Trophoblast cell (in vitro differentiated cells and primary cell): ENCODE measurements around the gene BCL2L11.

Experiments used
- DNase-seq, 2 donors: peaks; one replicate each; pipeline ENCODE4 v3.0.0-alpha.2; 2016
- H2AFZ ChIP-seq: 2 replicates; pipeline ENCODE4 v1.6.1; 2013; ENCODE audit warnings: low read length, moderate library complexity, mild to moderate bottlenecking; ENCODE audit not compliant: insufficient read depth, poor library complexity
- H2AK5ac ChIP-seq: 2 replicates; pipeline ENCODE4 v1.6.1; 2013; ENCODE audit warnings: mild to moderate bottlenecking, low read length
- H2BK120ac ChIP-seq: 2 replicates; pipeline ENCODE4 v1.6.1; 2013; ENCODE audit warnings: low read length, mild to moderate bottlenecking, moderate library complexity; ENCODE audit not compliant: insufficient read depth, poor library complexity
- H2BK12ac ChIP-seq: 2 replicates; pipeline ENCODE4 v1.6.1; 2013; ENCODE audit warnings: mild to moderate bottlenecking, low read length, moderate library complexity
- H2BK5ac ChIP-seq: 2 replicates; pipeline ENCODE4 v1.6.1; 2013; ENCODE audit warnings: low read length, low read depth, moderate library complexity, mild to moderate bottlenecking; ENCODE audit not compliant: poor library complexity
- H3K14ac ChIP-seq: 2 replicates; pipeline ENCODE4 v1.6.1; 2013; ENCODE audit warnings: mild to moderate bottlenecking, low read length
- H3K18ac ChIP-seq: 2 replicates; pipeline ENCODE4 v1.6.1; 2013; ENCODE audit warnings: mild to moderate bottlenecking, low read length
- H3K23ac ChIP-seq: 2 replicates; pipeline ENCODE4 v1.6.1; 2013; ENCODE audit warnings: low read length
- H3K27ac ChIP-seq: 2 replicates; pipeline ENCODE4 v1.5.1; 2013; ENCODE audit warnings: low read depth, mild to moderate bottlenecking, inconsistent platforms, low read length, moderate library complexity
- H3K27me3 ChIP-seq: 2 replicates; pipeline ENCODE4 v1.6.1; 2013; ENCODE audit warnings: inconsistent platforms, mild to moderate bottlenecking, low read length, moderate library complexity; ENCODE audit not compliant: insufficient read depth
- H3K36me3 ChIP-seq, 2 experiments: 1 replicate in 1 of 2; 2 replicates in 1 of 2; pipeline ENCODE4 v1.6.1; 2013; ENCODE audit warnings: low read length in 2 of 2, mild to moderate bottlenecking in 2 of 2, moderate library complexity in 1 of 2; ENCODE audit not compliant: insufficient read depth in 2 of 2, control insufficient read depth in 1 of 2
- H3K4ac ChIP-seq: 2 replicates; pipeline ENCODE4 v1.6.1; 2013; ENCODE audit warnings: low read depth, mild to moderate bottlenecking, low read length, moderate library complexity
- H3K4me1 ChIP-seq, 2 experiments: 1 replicate in 1 of 2; 2 replicates in 1 of 2; pipeline ENCODE4 v1.6.1; 2013; ENCODE audit warnings: low read length in 2 of 2, mild to moderate bottlenecking in 2 of 2, moderate library complexity in 1 of 2; ENCODE audit not compliant: insufficient read depth in 2 of 2, control insufficient read depth in 1 of 2
- H3K4me2 ChIP-seq: 2 replicates; pipeline ENCODE4 v1.6.1; 2013; ENCODE audit warnings: inconsistent platforms, mild to moderate bottlenecking, low read length, moderate library complexity
- H3K4me3 ChIP-seq: 2 replicates; pipeline ENCODE4 v1.5.1; 2013; ENCODE audit warnings: mild to moderate bottlenecking, low read depth, low read length, inconsistent platforms
- H3K79me1 ChIP-seq: one replicate; pipeline ENCODE4 v1.6.1; 2013; ENCODE audit warnings: low read length
- H3K79me2 ChIP-seq: 2 replicates; pipeline ENCODE4 v1.6.1; 2013; ENCODE audit warnings: low read length, mild to moderate bottlenecking; ENCODE audit not compliant: control insufficient read depth, insufficient read depth, poor library complexity
- H3K9ac ChIP-seq: 2 replicates; pipeline ENCODE4 v1.6.1; 2013; ENCODE audit warnings: mild to moderate bottlenecking, low read length
- H3K9me3 ChIP-seq: 2 replicates; pipeline ENCODE4 v1.6.1; 2013; ENCODE audit warnings: low read depth, mild to moderate bottlenecking, control low read depth, inconsistent platforms, low read length; ENCODE audit not compliant: insufficient read depth
- H4K12ac ChIP-seq: 2 replicates; pipeline ENCODE4 v1.6.1; 2013; ENCODE audit warnings: low read depth, mild to moderate bottlenecking, low read length, moderate library complexity
- H4K8ac ChIP-seq: 2 replicates; pipeline ENCODE4 v1.6.1; 2013; ENCODE audit warnings: low read depth, mild to moderate bottlenecking, low read length, moderate library complexity
- H4K91ac ChIP-seq: one replicate; pipeline ENCODE4 v1.6.1; 2013; ENCODE audit warnings: low read depth, mild to moderate bottlenecking, low read length, moderate library complexity
- WGBS: extraction: QIAGEN DNeasy Blood & Tissue Kit; methylation state at CpG from one replicate; pipeline ENCODE4 v1.1.7; 2013; ENCODE audit warnings: missing lambda C conversion rate; ENCODE audit not compliant: insufficient read length, insufficient coverage; ENCODE audit errors: extremely low coverage; 5-methylcytosine and 5-hydroxymethylcytosine counted together

Gene BCL2L11

DNA sequence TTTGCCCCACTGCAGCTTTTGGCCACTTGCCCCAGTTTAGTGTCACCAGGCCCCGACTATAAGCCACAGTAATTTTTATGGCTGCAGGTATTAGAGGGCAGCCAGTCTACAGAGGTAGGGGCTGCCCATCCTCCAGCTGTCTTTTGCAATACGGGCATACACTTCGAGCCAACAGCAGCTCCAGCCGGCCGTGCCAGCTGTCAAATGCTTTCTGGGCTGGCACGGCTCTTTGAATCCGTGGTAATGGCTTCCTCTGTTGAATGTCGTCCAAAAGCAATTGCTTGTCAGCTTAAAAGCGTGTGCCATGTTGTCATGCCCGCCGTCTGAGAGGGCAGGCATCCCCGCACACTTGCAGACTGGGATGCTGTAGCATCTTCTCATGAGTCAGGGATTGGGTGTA is 41.3 kb downstream of the BCL2L11 start:
- H3K4me3 ChIP-seq, result no peak overlapping the region
- H3K18ac ChIP-seq, result peak overlapping the region; percentile 68
- no peak for DNase-seq
- peak overlapping the region; percentile 66 for H3K4ac ChIP-seq
- no peak overlapping the region for H2BK5ac ChIP-seq
- no CpG with 5 or more reads among the region's 12 CpGs for WGBS
- no peak overlapping the region for H3K23ac ChIP-seq
- no peak overlapping the region for H4K12ac ChIP-seq
- peaks cover 14 to 21% of the 10 kb centered on the region in 2 experiments for H3K4me1 ChIP-seq
- H2AFZ ChIP-seq, result no peak overlapping the region
- no peak overlapping the region for H3K14ac ChIP-seq
- H4K8ac ChIP-seq, result no peak overlapping the region
- no peak overlapping the region for H2BK120ac ChIP-seq
- no peak overlapping the region for H3K4me2 ChIP-seq
- no peaks in the 10 kb centered on the region for H3K9me3 ChIP-seq
- no peak overlapping the region for H4K91ac ChIP-seq
- no peak overlapping the region for H2BK12ac ChIP-seq
- H3K27ac ChIP-seq, result no peak overlapping the region
- H3K79me2 ChIP-seq, result peaks cover 5% of the 10 kb centered on the region
- H3K27me3 ChIP-seq, result no peaks in the 10 kb centered on the region
- peaks cover 53 to 68% of the 10 kb centered on the region in 2 experiments for H3K36me3 ChIP-seq
- H2AK5ac ChIP-seq, result no peak overlapping the region
- peaks cover 11% of the 10 kb centered on the region for H3K79me1 ChIP-seq
- H3K9ac ChIP-seq, result no peak overlapping the region

GRCh38 chr2:111162718-111163331 is 42.1 kb downstream of the BCL2L11 start:
- H4K8ac ChIP-seq, result no peak overlapping the region
- DNase-seq, result peak; percentile 5 to 6
- peaks cover 11% of the 10 kb centered on the region for H3K79me1 ChIP-seq
- H2BK120ac ChIP-seq, result no peak overlapping the region
- H3K27ac ChIP-seq, result no peak overlapping the region
- H3K4me3 ChIP-seq, result no peak overlapping the region
- no peak overlapping the region for H3K14ac ChIP-seq
- H2AFZ ChIP-seq, result no peak overlapping the region
- H3K79me2 ChIP-seq, result peaks cover 5% of the 10 kb centered on the region
- no CpG with 5 or more reads among the region's 12 CpGs for WGBS
- H3K27me3 ChIP-seq, result no peaks in the 10 kb centered on the region
- no peak overlapping the region for H4K12ac ChIP-seq
- no peak overlapping the region for H2AK5ac ChIP-seq
- no peaks in the 10 kb centered on the region for H3K9me3 ChIP-seq
- peaks cover 54 to 69% of the 10 kb centered on the region in 2 experiments for H3K36me3 ChIP-seq
- peaks cover 18 to 28% of the 10 kb centered on the region in 2 experiments for H3K4me1 ChIP-seq
- H4K91ac ChIP-seq, result no peak overlapping the region
- H2BK12ac ChIP-seq, result no peak overlapping the region
- H3K4ac ChIP-seq, result no peak overlapping the region
- no peak overlapping the region for H3K4me2 ChIP-seq
- no peak overlapping the region for H2BK5ac ChIP-seq
- no peak overlapping the region for H3K23ac ChIP-seq
- no peak overlapping the region for H3K9ac ChIP-seq
- H3K18ac ChIP-seq, result peak overlapping the region; percentile 35

DNA sequence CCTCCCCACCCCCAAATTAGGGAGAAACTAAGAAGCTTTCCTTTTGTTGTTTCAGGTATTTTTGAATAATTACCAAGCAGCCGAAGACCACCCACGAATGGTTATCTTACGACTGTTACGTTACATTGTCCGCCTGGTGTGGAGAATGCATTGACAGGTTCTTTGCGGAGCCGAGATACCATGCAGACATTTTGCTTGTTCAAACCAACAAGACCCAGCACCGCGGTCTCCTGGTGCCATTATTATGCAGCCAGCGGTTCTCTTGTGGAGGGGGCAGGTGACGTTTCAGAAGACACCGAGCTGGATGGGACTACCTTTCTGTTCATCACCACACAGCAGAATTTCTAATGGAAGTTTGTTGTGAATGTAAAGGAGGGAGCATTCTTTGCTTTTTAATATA is 43.4 kb downstream of the BCL2L11 start:
- Histone ChIP-seq H2BK5ac (no peak overlapping the region), H3K4me1 (peaks cover 14 to 25% of the 10 kb centered on the region in 2 experiments)
- no CpG with 5 or more reads among the region's 12 CpGs for WGBS

DNA sequence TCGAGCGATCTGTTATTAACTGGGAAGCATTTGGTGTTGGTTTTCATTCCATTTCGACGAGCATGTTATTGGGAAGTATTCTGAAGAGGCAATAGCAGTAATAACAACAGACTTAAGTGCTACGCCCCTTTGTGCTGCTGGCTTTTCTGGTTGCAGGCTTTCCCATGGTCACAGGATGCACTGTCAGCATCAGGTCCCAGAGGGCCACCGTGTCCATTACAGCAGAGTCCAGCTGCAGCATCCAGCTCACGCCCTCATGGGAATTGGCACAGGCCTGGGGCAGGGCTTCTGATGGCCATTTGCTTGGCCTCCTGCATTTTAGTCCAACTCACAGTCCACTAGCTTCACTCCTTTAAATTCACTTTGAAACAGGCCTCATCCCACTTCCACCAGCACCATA is 44.4 kb downstream of the BCL2L11 start:
- Histone ChIP-seq H2BK12ac (no peak overlapping the region), H3K27ac (no peak overlapping the region), H4K8ac (no peak overlapping the region), H3K27me3 (no peaks in the 10 kb centered on the region), H2BK120ac (no peak overlapping the region), H3K9ac (no peak overlapping the region), H3K9me3 (no peaks in the 10 kb centered on the region), H3K79me2 (peaks cover 3% of the 10 kb centered on the region), H2AFZ (no peak overlapping the region), H3K4me1 (peaks cover 8 to 16% of the 10 kb centered on the region in 2 experiments), H4K91ac (no peak overlapping the region), H4K12ac (no peak overlapping the region), H2BK5ac (no peak overlapping the region), H3K4me2 (no peak overlapping the region), H3K79me1 (peaks cover 5% of the 10 kb centered on the region), H3K36me3 (peaks cover 39 to 52% of the 10 kb centered on the region in 2 experiments), H3K14ac (no peak overlapping the region), H2AK5ac (no peak overlapping the region), H3K23ac (no peak overlapping the region), H3K4ac (no peak overlapping the region), H3K18ac (peak overlapping the region; percentile 17), H3K4me3 (no peak overlapping the region)
- WGBS, result no CpG with 5 or more reads among the region's 7 CpGs
- no peak for DNase-seq

More for the DNA sequence above, 43.4 kb downstream of the BCL2L11 start:
- Histone ChIP-seq H2BK12ac (no peak overlapping the region), H3K23ac (no peak overlapping the region), H3K9me3 (no peaks in the 10 kb centered on the region), H3K4me3 (no peak overlapping the region), H4K91ac (no peak overlapping the region), H3K4ac (no peak overlapping the region), H4K8ac (no peak overlapping the region), H2AFZ (no peak overlapping the region), H3K79me2 (peaks cover 4% of the 10 kb centered on the region), H3K36me3 (peaks cover 46 to 61% of the 10 kb centered on the region in 2 experiments), H4K12ac (no peak overlapping the region), H3K27ac (no peak overlapping the region), H3K18ac (no peak overlapping the region), H2AK5ac (no peak overlapping the region), H3K14ac (no peak overlapping the region), H3K4me2 (no peak overlapping the region), H3K9ac (no peak overlapping the region), H3K27me3 (no peaks in the 10 kb centered on the region), H3K79me1 (peaks cover 10% of the 10 kb centered on the region), H2BK120ac (no peak overlapping the region)
- DNase-seq, result no peak
